Measurements from ENCODE around the gene DDX39A.

DNA sequence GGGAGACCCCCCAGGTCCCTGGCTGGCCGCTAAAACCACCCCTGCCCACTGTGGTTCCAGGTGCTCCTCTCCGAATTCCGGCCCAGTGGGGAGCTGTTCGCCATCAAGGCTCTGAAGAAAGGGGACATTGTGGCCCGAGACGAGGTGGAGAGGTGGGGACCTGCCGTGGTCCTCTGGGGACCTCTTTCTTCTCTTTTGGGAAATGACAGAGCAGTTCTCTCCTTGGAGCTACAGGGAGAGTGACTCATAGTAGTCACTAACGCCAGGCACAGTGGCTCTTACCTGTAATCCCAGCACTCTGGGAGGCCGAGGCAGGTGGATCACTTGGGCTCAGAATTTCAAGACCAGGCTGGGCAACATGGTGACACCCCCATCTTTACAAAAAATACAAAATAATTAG lies 48.7 kb upstream of the DDX39A start:
- TF ChIP-seq, protein P1, sequence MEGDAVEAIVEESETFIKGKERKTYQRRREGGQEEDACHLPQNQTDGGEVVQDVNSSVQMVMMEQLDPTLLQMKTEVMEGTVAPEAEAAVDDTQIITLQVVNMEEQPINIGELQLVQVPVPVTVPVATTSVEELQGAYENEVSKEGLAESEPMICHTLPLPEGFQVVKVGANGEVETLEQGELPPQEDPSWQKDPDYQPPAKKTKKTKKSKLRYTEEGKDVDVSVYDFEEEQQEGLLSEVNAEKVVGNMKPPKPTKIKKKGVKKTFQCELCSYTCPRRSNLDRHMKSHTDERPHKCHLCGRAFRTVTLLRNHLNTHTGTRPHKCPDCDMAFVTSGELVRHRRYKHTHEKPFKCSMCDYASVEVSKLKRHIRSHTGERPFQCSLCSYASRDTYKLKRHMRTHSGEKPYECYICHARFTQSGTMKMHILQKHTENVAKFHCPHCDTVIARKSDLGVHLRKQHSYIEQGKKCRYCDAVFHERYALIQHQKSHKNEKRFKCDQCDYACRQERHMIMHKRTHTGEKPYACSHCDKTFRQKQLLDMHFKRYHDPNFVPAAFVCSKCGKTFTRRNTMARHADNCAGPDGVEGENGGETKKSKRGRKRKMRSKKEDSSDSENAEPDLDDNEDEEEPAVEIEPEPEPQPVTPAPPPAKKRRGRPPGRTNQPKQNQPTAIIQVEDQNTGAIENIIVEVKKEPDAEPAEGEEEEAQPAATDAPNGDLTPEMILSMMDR (IDR thresholded peaks at IDR 0.05) = no peak
- no peak for TF ChIP-seq POLR2AphosphoS5 (IDR thresholded peaks at IDR 0.05)
